HG03520 (cell line): ENCODE measurements around the gene C17orf67.

Experiments used
- ATAC-seq: cut with Tn5 transposase; IDR thresholded peaks from one replicate; pipeline ENCODE4 v1.9.1; 2021; ENCODE audit warnings: mild to moderate bottlenecking, moderate library complexity; ENCODE audit not compliant: unreplicated experiment

The C17orf67 gene

GRCh38 chr17:56809106-56809819 is 24.5 kb downstream of the C17orf67 start:
- ATAC-seq, result no peak

GRCh38 chr17:56808503-56808902 is 25.2 kb downstream of the C17orf67 start:
- no peak for ATAC-seq

GRCh38 chr17:56807723-56808122 is 26.0 kb downstream of the C17orf67 start:
- no peak for ATAC-seq

- ATAC-seq, result no peak
Measured at GRCh38 chr17:56806949-56807348, 26.8 kb downstream of the C17orf67 start.

- no peak for ATAC-seq
Measured at GRCh38 chr17:56804454-56804853, 29.3 kb downstream of the C17orf67 start.

GRCh38 chr17:56803071-56803470 is 30.6 kb downstream of the C17orf67 start:
- no peak for ATAC-seq

- ATAC-seq, result no peak
Measured at GRCh38 chr17:56801459-56802178, 32.1 kb downstream of the C17orf67 start.

- ATAC-seq, result no peak
Measured at GRCh38 chr17:56798916-56799315, 34.8 kb downstream of the C17orf67 start.

- ATAC-seq, result no peak
Measured at GRCh38 chr17:56796536-56796935, 37.2 kb downstream of the C17orf67 start.

GRCh38 chr17:56795221-56795865 is 38.4 kb downstream of the C17orf67 start:
- no peak for ATAC-seq

- no peak for ATAC-seq
Measured at GRCh38 chr17:56793957-56794356, 39.8 kb downstream of the C17orf67 start.

- no peak for ATAC-seq
Measured at GRCh38 chr17:56793531-56793930, 40.2 kb downstream of the C17orf67 start.

- no peak for ATAC-seq
Measured at GRCh38 chr17:56792267-56792666, 41.5 kb downstream of the C17orf67 start.

- ATAC-seq, result peak; percentile 75
Measured at GRCh38 chr17:56786989-56787482, 46.7 kb downstream of the C17orf67 start.

GRCh38 chr17:56785997-56786680 is 47.6 kb downstream of the C17orf67 start:
- ATAC-seq, result no peak

GRCh38 chr17:56785405-56785804 is 48.3 kb downstream of the C17orf67 start:
- no peak for ATAC-seq

GRCh38 chr17:56782338-56782737 is 51.4 kb downstream of the C17orf67 start:
- ATAC-seq, result no peak

- ATAC-seq, result no peak
Measured at GRCh38 chr17:56781906-56782305, 51.8 kb downstream of the C17orf67 start.

GRCh38 chr17:56779898-56780777 is 53.6 kb downstream of the C17orf67 start:
- ATAC-seq, result peak; percentile 95

- no peak for ATAC-seq
Measured at GRCh38 chr17:56779322-56779721, 54.4 kb downstream of the C17orf67 start.
